HG03442 (cell line): ENCODE data around the gene ZBTB16.

Experiments
- ATAC-seq: cut with Tn5 transposase; IDR thresholded peaks from one replicate; pipeline ENCODE4 v1.9.1; 2021; ENCODE audit warnings: mild to moderate bottlenecking, moderate library complexity; ENCODE audit not compliant: unreplicated experiment

ZBTB16 gene

GRCh38 chr11:114256176-114256966 lies 196.9 kb downstream of the ZBTB16 start:
- no peak for ATAC-seq

GRCh38 chr11:114256967-114257286 lies 197.4 kb downstream of the ZBTB16 start:
- ATAC-seq = no peak

- ATAC-seq = no peak
Observed at GRCh38 chr11:114257621-114258558, 198.4 kb downstream of the ZBTB16 start.

- ATAC-seq = no peak
Observed at GRCh38 chr11:114258696-114259095, 199.2 kb downstream of the ZBTB16 start.

- no peak for ATAC-seq
Observed at GRCh38 chr11:114259124-114259526, 199.6 kb downstream of the ZBTB16 start.

GRCh38 chr11:114259551-114259983 lies 200.1 kb downstream of the ZBTB16 start:
- ATAC-seq = no peak

GRCh38 chr11:114260077-114260476 lies 200.6 kb downstream of the ZBTB16 start:
- no peak for ATAC-seq

GRCh38 chr11:114260483-114260882 lies 201.0 kb downstream of the ZBTB16 start:
- no peak for ATAC-seq

- ATAC-seq = no peak
Observed at GRCh38 chr11:114261791-114262190, 202.3 kb downstream of the ZBTB16 start.

- no peak for ATAC-seq
Observed at GRCh38 chr11:114262681-114263512, 203.4 kb downstream of the ZBTB16 start.

- no peak for ATAC-seq
Observed at GRCh38 chr11:114263513-114264170, 204.1 kb downstream of the ZBTB16 start.

- ATAC-seq = no peak
Observed at GRCh38 chr11:114264381-114264780, 204.9 kb downstream of the ZBTB16 start.

GRCh38 chr11:114265122-114265878 lies 205.8 kb downstream of the ZBTB16 start:
- no peak for ATAC-seq

GRCh38 chr11:114269498-114269897 lies 210.0 kb downstream of the ZBTB16 start:
- no peak for ATAC-seq

- ATAC-seq = no peak
Observed at GRCh38 chr11:114270531-114271270, 211.2 kb downstream of the ZBTB16 start.

GRCh38 chr11:114271316-114271715 lies 211.8 kb downstream of the ZBTB16 start:
- ATAC-seq = no peak

- ATAC-seq = no peak
Observed at GRCh38 chr11:114272311-114272710, 212.8 kb downstream of the ZBTB16 start.

- ATAC-seq = no peak
Observed at GRCh38 chr11:114273071-114273470, 213.6 kb downstream of the ZBTB16 start.
